WTC11 (cell line): ENCODE results near the gene CFAP157. TPM values are rescaled to one million over a fixed set of nuclear protein-coding genes. Genes with fewer than 3 reads are reported as not detected.

Experiments used
- ATAC-seq: fragments of 200-7000 bp; cut with Tn5 transposase; 2 replicates; pipeline ENCODE4 v1.10.0; 2021; ENCODE audit warnings: mild to moderate bottlenecking, moderate library complexity
- CTCF ChIA-PET: fragments of 300-600 bp; sonication (Branson Sonifier 250); formaldehyde crosslinking; loops from one replicate; lab custom pipeline; 2021; ENCODE audit warnings: antibody characterized with exemption; lab: Charles Lee
- POLR2A ChIA-PET: fragments of 350-600 bp; sonication (Branson Sonifier 250); formaldehyde crosslinking; loops from one replicate; lab custom pipeline; 2021; ENCODE audit warnings: antibody characterized with exemption; lab: Charles Lee
- DNase-seq: peaks from one replicate; pipeline ENCODE4 v3.0.0; 2021; ENCODE audit warnings: low spot score
- H3K27ac Mint-ChIP-seq: 2 replicates; pipeline ENCODE4 v1.8.0; 2021; ENCODE audit warnings: mixed read lengths
- H3K27me3 Mint-ChIP-seq: 2 replicates; pipeline ENCODE4 v1.8.0; 2021; ENCODE audit warnings: low read depth, mild to moderate bottlenecking, moderate library complexity, mixed read lengths
- H3K36me3 Mint-ChIP-seq: 2 replicates; pipeline ENCODE4 v1.8.0; 2021; ENCODE audit warnings: mixed read lengths
- H3K4me1 Mint-ChIP-seq: 2 replicates; pipeline ENCODE4 v1.8.0; 2022; ENCODE audit warnings: mixed read lengths
- H3K4me3 Mint-ChIP-seq: 2 replicates; pipeline ENCODE4 v1.8.0; 2021; ENCODE audit warnings: mild to moderate bottlenecking, moderate library complexity, mixed read lengths
- H3K9me3 Mint-ChIP-seq: 2 replicates; pipeline ENCODE4 v1.8.0; 2021; ENCODE audit warnings: mixed read lengths
- CREB1 ChIP-seq: sonication (generic); formaldehyde crosslinking; IDR thresholded peaks from 2 replicates; pipeline ENCODE4 v1.8.0; 2023; ENCODE audit warnings: mild to moderate bottlenecking, missing genetic modification reagents
- ETV6 ChIP-seq: sonication (generic); formaldehyde crosslinking; IDR thresholded peaks from 2 replicates; pipeline ENCODE4 v1.8.1; 2022; ENCODE audit warnings: mild to moderate bottlenecking, missing genetic modification reagents
- FOXP1 ChIP-seq: sonication (generic); formaldehyde crosslinking; IDR thresholded peaks from 2 replicates; pipeline ENCODE4 v1.8.0; 2022; ENCODE audit warnings: missing genetic modification reagents, mild to moderate bottlenecking, moderate library complexity, borderline replicate concordance
- IRF2 ChIP-seq: sonication (generic); formaldehyde crosslinking; IDR thresholded peaks from 2 replicates; pipeline ENCODE4 v1.8.0; 2022; ENCODE audit warnings: low read depth, missing genetic modification reagents, borderline replicate concordance
- JAZF1 ChIP-seq: fragments of 250-450 bp; sonication (Bioruptor Pico); IDR thresholded peaks from 2 replicates; pipeline ENCODE4 v1.9.0; 2021; ENCODE audit warnings: moderate library complexity, mild to moderate bottlenecking, inconsistent platforms
- JUN ChIP-seq: sonication (generic); formaldehyde crosslinking; IDR thresholded peaks from 2 replicates; pipeline ENCODE4 v1.8.0; 2023; ENCODE audit warnings: mild to moderate bottlenecking, missing genetic modification reagents
- NFATC4 ChIP-seq: fragments of 250-450 bp; sonication (Bioruptor Pico); IDR thresholded peaks from 2 replicates; pipeline ENCODE4 v1.9.0; 2021; ENCODE audit warnings: mild to moderate bottlenecking
- NFYB ChIP-seq: sonication (generic); formaldehyde crosslinking; conservative IDR thresholded peaks from 2 replicates; pipeline ENCODE4 v1.8.0; 2022; ENCODE audit warnings: low read depth, missing genetic modification reagents
- NR3C1 ChIP-seq: sonication (generic); formaldehyde crosslinking; conservative IDR thresholded peaks from 2 replicates; pipeline ENCODE4 v1.8.1; 2023; ENCODE audit warnings: low read depth, mild to moderate bottlenecking, missing genetic modification reagents
- SMAD3 ChIP-seq: sonication (generic); formaldehyde crosslinking; IDR thresholded peaks from 2 replicates; pipeline ENCODE4 v1.8.0; 2022; ENCODE audit warnings: missing genetic modification reagents, mild to moderate bottlenecking, borderline replicate concordance
- ZNF121 ChIP-seq: sonication (generic); formaldehyde crosslinking; IDR thresholded peaks from 2 replicates; pipeline ENCODE4 v1.8.0; 2023; ENCODE audit warnings: missing genetic modification reagents
- ZNF219 ChIP-seq: sonication (generic); formaldehyde crosslinking; IDR thresholded peaks from 2 replicates; pipeline ENCODE4 v1.8.0; 2023; ENCODE audit warnings: missing genetic modification reagents, mild to moderate bottlenecking, borderline replicate concordance
- ZNF263 ChIP-seq: sonication (generic); formaldehyde crosslinking; IDR thresholded peaks from 2 replicates; pipeline ENCODE4 v1.8.1; 2022; ENCODE audit warnings: low read depth, mild to moderate bottlenecking, moderate library complexity, missing genetic modification reagents
- ZNF671 ChIP-seq: fragments of 250-450 bp; sonication (Bioruptor Pico); IDR thresholded peaks from 2 replicates; pipeline ENCODE4 v1.8.0; 2021; ENCODE audit warnings: mild to moderate bottlenecking
- total RNA-seq: library from RNA; stranded (reverse); gene quantifications from 3 replicates; pipeline ENCODE4 v1.2.3, GENCODE V29; 2021
- TF ChIP-seq, protein P1 (sequence below): sonication (generic); formaldehyde crosslinking; IDR thresholded peaks from 2 replicates; pipeline ENCODE4 v1.8.1; 2023; ENCODE audit warnings: mild to moderate bottlenecking, moderate library complexity, missing genetic modification reagents
- TF ChIP-seq, protein P2 (sequence below): sonication (generic); formaldehyde crosslinking; IDR thresholded peaks from 2 replicates; pipeline ENCODE4 v1.8.1; 2022; ENCODE audit warnings: low read depth, missing genetic modification reagents, borderline replicate concordance
- TF ChIP-seq, protein P3 (sequence below): sonication (generic); formaldehyde crosslinking; IDR thresholded peaks from 2 replicates; pipeline ENCODE4 v1.8.1; 2022; ENCODE audit warnings: mild to moderate bottlenecking, missing genetic modification reagents, moderate library complexity, borderline replicate concordance
- TF ChIP-seq, protein P4 (sequence below): sonication (generic); formaldehyde crosslinking; IDR thresholded peaks from 2 replicates; pipeline ENCODE4 v1.8.1; 2022; ENCODE audit warnings: missing genetic modification reagents, borderline replicate concordance
- TF ChIP-seq, protein P5 (sequence below): fragments of 250-450 bp; sonication (Bioruptor Pico); IDR thresholded peaks from 2 replicates; pipeline ENCODE4 v1.8.0; 2021; ENCODE audit warnings: mild to moderate bottlenecking
- TF ChIP-seq, protein P6 (sequence below): sonication (generic); formaldehyde crosslinking; conservative IDR thresholded peaks from 2 replicates; pipeline ENCODE4 v1.8.1; 2023; ENCODE audit warnings: mild to moderate bottlenecking, low read depth, missing genetic modification reagents, moderate library complexity
- TF ChIP-seq, protein P7 (sequence below): sonication (generic); formaldehyde crosslinking; conservative IDR thresholded peaks from 2 replicates; pipeline ENCODE4 v1.8.1; 2022; ENCODE audit warnings: mild to moderate bottlenecking, missing genetic modification reagents

CFAP157 gene
- total RNA-seq, 1 experiment from 2014 or later, result 0.22 TPM

DNA sequence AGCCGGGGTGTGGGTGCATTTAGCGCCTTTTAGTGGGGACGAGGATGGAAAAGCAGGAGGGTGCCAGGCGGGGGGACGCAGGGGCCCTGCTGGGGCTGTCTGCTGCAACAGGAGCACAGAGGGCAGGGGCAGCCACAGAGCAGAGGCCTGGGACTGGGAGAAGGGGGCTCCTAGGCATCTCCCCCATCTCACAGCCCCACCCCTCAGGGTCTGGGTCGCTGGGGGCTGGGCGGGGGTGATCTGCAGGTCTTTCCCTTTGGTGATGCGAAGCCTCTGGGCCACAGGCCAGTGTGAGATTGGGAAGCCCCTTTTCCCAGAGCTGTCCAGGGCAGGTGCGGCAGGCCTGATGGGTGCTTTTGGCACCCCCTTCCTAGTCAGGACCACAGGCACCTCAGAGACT is 23.5 kb downstream of the CFAP157 start:
- H3K4me1 Mint-ChIP-seq, result peaks cover 8% of the 10 kb centered on the region
- ATAC-seq (no peak), DNase-seq (no peak)
- H3K27ac Mint-ChIP-seq, result no peak overlapping the region
- H3K4me3 Mint-ChIP-seq, result no peak overlapping the region
- no peaks in the 10 kb centered on the region for H3K36me3 Mint-ChIP-seq
- CTCF ChIA-PET, result interaction anchor here (0.9 to 1.7 kb wide), 3 partner anchors 139 to 227 kb away, joined by 3 to 8 read pairs (median 3); no protein-coding TSS in a partner anchor
- no peaks in the 10 kb centered on the region for H3K27me3 Mint-ChIP-seq
- POLR2A ChIA-PET, result no interaction called here
- no peaks in the 10 kb centered on the region for H3K9me3 Mint-ChIP-seq
- TF ChIP-seq ZNF121, result no peak
- TF ChIP-seq, protein P1, sequence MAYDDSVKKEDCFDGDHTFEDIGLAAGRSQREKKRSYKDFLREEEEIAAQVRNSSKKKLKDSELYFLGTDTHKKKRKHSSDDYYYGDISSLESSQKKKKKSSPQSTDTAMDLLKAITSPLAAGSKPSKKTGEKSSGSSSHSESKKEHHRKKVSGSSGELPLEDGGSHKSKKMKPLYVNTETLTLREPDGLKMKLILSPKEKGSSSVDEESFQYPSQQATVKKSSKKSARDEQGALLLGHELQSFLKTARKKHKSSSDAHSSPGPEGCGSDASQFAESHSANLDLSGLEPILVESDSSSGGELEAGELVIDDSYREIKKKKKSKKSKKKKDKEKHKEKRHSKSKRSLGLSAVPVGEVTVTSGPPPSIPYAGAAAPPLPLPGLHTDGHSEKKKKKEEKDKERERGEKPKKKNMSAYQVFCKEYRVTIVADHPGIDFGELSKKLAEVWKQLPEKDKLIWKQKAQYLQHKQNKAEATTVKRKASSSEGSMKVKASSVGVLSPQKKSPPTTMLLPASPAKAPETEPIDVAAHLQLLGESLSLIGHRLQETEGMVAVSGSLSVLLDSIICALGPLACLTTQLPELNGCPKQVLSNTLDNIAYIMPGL (CRISPR knock-in tag), result no peak
- TF ChIP-seq SMAD3 (CRISPR knock-in tag), result no peak
- no peak for TF ChIP-seq ETV6
- TF ChIP-seq IRF2 (CRISPR knock-in tag), result no peak
- no peak for TF ChIP-seq ZNF263 (CRISPR knock-in tag)
- TF ChIP-seq NFATC4 (CRISPR knock-in tag), result no peak
- TF ChIP-seq FOXP1 (CRISPR knock-in tag), result no peak
- TF ChIP-seq, protein P2, sequence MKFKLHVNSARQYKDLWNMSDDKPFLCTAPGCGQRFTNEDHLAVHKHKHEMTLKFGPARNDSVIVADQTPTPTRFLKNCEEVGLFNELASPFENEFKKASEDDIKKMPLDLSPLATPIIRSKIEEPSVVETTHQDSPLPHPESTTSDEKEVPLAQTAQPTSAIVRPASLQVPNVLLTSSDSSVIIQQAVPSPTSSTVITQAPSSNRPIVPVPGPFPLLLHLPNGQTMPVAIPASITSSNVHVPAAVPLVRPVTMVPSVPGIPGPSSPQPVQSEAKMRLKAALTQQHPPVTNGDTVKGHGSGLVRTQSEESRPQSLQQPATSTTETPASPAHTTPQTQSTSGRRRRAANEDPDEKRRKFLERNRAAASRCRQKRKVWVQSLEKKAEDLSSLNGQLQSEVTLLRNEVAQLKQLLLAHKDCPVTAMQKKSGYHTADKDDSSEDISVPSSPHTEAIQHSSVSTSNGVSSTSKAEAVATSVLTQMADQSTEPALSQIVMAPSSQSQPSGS (CRISPR knock-in tag), result no peak
- TF ChIP-seq NFYB (CRISPR knock-in tag), result no peak

DNA sequence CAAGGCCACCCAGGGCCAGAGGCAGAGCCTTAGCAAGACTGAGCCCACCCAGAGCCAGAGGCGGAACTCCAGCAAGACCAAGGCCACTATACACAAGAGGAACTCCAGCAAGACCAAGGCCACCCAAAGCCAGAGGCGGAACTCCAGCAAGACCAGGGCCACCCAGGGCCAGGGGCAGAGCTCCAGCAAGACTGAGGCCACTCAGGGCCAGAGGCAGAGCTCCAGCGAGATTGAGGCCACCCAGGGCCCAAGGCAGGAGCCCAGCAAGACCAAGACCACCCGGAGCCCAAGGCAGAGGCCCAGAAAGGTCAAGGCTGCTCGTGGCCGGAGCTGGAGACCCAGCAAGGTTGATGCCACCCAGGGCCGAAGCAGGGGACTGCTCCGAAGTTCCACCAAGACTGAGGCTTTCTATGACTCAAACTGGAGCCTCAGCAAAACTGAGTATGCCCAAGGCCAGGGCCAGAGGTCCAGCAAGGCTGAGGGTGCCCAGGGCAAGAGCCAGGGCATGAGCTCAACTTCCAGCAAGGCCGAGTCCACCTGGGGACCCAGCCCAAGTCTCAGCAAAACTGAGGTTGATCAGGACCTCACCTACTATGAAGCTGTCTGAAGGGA is 24.1 kb downstream of the CFAP157 start:
- no peak overlapping the region for H3K4me3 Mint-ChIP-seq
- POLR2A ChIA-PET, result no interaction called here
- H3K9me3 Mint-ChIP-seq, result no peaks in the 10 kb centered on the region
- H3K27me3 Mint-ChIP-seq, result no peaks in the 10 kb centered on the region
- TF ChIP-seq, protein P3, sequence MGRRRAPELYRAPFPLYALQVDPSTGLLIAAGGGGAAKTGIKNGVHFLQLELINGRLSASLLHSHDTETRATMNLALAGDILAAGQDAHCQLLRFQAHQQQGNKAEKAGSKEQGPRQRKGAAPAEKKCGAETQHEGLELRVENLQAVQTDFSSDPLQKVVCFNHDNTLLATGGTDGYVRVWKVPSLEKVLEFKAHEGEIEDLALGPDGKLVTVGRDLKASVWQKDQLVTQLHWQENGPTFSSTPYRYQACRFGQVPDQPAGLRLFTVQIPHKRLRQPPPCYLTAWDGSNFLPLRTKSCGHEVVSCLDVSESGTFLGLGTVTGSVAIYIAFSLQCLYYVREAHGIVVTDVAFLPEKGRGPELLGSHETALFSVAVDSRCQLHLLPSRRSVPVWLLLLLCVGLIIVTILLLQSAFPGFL (CRISPR knock-in tag), result no peak
- TF ChIP-seq NR3C1, result no peak
- TF ChIP-seq, protein P4, sequence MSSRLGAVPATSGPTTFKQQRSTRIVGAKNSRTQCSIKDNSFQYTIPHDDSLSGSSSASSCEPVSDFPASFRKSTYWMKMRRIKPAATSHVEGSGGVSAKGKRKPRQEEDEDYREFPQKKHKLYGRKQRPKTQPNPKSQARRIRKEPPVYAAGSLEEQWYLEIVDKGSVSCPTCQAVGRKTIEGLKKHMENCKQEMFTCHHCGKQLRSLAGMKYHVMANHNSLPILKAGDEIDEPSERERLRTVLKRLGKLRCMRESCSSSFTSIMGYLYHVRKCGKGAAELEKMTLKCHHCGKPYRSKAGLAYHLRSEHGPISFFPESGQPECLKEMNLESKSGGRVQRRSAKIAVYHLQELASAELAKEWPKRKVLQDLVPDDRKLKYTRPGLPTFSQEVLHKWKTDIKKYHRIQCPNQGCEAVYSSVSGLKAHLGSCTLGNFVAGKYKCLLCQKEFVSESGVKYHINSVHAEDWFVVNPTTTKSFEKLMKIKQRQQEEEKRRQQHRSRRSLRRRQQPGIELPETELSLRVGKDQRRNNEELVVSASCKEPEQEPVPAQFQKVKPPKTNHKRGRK (CRISPR knock-in tag), result no peak
- TF ChIP-seq, protein P5, sequence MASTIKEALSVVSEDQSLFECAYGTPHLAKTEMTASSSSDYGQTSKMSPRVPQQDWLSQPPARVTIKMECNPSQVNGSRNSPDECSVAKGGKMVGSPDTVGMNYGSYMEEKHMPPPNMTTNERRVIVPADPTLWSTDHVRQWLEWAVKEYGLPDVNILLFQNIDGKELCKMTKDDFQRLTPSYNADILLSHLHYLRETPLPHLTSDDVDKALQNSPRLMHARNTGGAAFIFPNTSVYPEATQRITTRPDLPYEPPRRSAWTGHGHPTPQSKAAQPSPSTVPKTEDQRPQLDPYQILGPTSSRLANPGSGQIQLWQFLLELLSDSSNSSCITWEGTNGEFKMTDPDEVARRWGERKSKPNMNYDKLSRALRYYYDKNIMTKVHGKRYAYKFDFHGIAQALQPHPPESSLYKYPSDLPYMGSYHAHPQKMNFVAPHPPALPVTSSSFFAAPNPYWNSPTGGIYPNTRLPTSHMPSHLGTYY (CRISPR knock-in tag), result no peak
- no peak for TF ChIP-seq ZNF219 (CRISPR knock-in tag)
- TF ChIP-seq CREB1, result no peak
- TF ChIP-seq JUN (CRISPR knock-in tag), result no peak
- TF ChIP-seq, protein P6, sequence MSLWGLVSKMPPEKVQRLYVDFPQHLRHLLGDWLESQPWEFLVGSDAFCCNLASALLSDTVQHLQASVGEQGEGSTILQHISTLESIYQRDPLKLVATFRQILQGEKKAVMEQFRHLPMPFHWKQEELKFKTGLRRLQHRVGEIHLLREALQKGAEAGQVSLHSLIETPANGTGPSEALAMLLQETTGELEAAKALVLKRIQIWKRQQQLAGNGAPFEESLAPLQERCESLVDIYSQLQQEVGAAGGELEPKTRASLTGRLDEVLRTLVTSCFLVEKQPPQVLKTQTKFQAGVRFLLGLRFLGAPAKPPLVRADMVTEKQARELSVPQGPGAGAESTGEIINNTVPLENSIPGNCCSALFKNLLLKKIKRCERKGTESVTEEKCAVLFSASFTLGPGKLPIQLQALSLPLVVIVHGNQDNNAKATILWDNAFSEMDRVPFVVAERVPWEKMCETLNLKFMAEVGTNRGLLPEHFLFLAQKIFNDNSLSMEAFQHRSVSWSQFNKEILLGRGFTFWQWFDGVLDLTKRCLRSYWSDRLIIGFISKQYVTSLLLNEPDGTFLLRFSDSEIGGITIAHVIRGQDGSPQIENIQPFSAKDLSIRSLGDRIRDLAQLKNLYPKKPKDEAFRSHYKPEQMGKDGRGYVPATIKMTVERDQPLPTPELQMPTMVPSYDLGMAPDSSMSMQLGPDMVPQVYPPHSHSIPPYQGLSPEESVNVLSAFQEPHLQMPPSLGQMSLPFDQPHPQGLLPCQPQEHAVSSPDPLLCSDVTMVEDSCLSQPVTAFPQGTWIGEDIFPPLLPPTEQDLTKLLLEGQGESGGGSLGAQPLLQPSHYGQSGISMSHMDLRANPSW (CRISPR knock-in tag), result no peak
- no peak for TF ChIP-seq JAZF1 (CRISPR knock-in tag)
- TF ChIP-seq, protein P7, sequence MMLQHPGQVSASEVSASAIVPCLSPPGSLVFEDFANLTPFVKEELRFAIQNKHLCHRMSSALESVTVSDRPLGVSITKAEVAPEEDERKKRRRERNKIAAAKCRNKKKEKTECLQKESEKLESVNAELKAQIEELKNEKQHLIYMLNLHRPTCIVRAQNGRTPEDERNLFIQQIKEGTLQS, result no peak
- TF ChIP-seq, protein P2 (CRISPR knock-in tag), result no peak
- no peak for TF ChIP-seq ETV6
- TF ChIP-seq ZNF671 (CRISPR knock-in tag), result no peak
- CTCF ChIA-PET, result interaction anchor here (0.9 to 2.9 kb wide), 6 partner anchors 8 to 242 kb away, joined by 3 to 10 read pairs (median 4); no protein-coding TSS in a partner anchor
- no peak for ATAC-seq
- no peaks in the 10 kb centered on the region for H3K36me3 Mint-ChIP-seq
- peaks cover 11% of the 10 kb centered on the region for H3K4me1 Mint-ChIP-seq
- H3K27ac Mint-ChIP-seq, result no peak overlapping the region
- no peak for DNase-seq
